NCI-H524 treated with DMSO at 0.1 percent for 48 hours (cell line): ENCODE measurements around the gene SLC7A7.
"Not testable (repeated sequence)": the region's sequence is repeated elsewhere in the genome, so short reads cannot be mapped to it uniquely, and the experiment has no call there.

Source experiments
- DNase-seq: peaks from one replicate; lab custom pipeline; 2025; lab: John Stamatoyannopoulos, UW

SLC7A7 gene

DNA sequence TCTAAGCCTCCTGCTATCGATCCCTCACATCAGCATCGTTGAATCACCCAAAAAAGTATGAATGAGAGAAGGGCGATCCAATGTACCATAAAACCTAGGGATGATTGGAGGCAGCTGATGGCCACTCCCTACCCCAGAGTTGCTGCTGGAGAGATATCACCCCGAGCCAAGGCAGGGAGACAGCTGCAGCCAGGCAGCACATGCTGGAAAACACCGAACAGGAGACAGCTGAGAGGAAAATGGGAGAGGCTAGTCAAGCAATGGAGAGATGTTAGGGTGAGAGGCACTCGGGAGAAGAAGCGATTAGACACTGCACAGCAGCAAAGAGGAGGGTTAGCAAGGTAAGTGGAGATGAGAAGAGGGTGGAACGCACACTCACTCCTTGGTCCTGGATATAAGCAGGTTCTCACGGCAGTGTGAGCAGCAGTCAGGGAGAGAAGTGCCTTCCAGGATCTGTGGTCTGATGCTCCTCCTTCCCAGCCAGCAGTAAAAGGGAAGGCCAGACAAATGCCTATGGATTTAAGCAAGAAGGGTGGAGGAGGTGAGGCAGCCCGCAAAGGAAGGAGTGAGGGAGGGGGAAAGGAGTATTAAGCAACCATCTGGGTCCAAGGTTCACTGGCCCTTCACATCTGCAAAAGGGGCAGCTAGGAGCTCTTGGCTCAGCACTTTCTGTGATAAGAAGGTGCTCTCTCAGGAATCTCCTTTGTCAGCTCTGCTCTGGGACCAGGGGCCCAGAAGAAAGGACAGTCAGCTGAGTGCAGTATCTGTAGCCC is at the start of gene SLC7A7:
Gene SLC7A7 (minus strand): TSS at position 495 of the 773 bp plus-strand sequence. CDS start 2,037 bp downstream, outside the sequence.
- DNase-seq, result no peak

DNA sequence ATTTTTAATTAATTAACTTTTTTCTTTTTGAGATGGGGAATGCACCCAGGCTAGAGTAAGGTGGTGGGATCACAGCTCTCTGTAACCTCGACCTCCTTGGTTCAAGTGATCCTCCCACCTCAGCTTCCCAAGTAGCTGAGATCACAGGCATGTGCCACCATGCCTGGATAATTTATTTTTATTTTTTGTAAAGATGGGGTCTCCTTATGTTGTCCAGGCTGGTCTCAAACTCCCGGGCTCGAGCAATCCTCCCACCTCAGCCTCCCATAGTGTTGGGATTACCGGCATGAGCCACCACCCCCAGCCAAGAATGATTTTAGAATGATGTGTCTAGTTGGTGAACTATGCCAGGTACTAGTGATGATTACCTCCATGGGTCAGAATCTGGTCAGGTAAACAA is 49.7 kb upstream of the SLC7A7 start:
- DNase-seq, result no peak

DNA sequence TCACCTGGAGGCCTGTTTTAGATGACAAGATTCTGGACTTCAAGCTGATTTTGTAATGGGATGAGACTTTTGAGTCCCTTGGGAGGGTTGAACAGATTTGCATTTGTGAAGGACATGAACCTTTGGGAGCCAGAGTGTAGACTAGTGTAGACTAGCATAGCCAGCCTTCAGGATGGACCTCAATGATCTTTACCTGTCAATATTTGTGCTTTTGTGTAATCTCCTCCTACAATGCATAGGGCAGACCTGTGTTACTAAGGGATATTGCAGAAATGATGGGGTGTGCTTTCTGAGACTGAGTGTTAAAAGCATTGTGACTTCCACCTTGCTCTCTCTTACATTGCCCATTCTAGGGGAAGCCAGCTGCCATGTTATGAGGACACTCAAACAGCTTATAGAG is 46.4 kb upstream of the SLC7A7 start:
- no peak for DNase-seq

DNA sequence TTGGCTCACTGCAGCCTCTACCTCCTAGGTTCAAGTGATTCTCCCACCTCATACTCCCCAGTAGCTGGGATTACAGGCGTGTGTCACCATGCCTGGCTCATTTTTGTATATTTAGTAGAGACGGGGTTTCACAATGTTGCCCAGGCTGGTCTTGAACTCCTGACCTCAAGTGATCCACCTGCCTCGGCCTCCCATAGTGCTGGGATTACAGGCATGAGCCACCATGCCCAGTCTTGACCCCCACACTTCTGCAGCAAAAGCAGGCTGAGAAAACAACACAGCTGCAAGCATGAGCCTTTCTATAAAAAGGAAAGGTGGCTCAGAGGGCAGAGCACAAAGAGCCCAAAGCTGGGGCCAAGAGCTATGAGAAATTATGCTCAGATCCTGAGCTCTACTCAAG is 45.1 kb upstream of the SLC7A7 start:
- DNase-seq, result not testable (repeated sequence)

DNA sequence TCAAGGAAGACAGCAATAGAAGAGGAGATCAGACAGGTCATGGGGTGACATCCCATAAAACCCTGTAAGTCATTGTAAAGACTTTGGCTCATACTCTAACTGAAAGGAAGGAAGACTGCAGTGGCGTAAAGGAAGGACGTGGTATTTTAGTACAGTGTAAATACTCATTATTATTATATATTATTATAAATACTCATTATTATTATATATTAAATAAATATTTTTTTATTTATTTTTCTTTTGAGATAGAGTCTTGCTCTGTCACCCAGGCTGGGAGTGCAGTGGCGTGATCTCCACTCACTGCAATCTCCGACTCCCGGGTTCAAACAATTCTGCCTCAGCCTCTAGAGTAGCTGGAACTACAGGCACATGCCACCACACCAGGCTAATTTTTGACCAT is 41.2 kb upstream of the SLC7A7 start:
- no peak for DNase-seq

DNA sequence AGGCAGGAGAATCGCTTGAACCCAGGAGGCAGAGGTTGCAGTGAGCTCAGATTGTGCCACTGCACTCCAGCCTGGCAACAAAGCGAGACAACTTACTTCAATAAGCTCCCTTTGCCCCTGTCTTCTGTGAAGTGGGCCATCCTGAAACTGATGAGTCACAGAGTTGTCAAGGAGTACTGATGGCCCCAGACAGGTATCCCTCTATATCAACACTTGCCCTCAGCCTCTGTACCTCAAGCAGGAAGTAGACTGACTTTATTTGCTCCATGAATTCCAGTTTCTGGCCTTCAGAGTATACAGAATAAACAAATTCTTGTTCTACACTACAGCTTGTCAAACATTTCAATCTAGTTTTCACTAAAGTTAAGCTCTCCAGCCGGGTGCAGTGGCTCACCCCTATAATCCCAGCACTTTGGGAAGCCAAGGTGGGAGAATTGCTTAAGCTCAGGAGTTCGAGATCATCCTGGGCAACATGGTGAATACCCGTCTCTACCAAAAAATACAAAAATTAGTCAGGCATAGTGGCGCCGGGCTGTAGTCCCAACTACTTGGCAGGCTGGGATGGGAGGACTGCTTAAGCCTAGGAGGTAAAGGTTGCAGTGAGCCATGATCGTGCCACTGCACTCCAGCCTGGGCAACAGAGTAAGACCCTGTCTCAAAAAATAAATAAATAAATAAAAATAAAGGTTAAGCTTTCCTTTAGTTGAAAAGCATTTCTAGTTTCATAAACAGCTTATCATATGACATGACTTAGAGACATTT is 39.9 kb upstream of the SLC7A7 start:
- no peak for DNase-seq

DNA sequence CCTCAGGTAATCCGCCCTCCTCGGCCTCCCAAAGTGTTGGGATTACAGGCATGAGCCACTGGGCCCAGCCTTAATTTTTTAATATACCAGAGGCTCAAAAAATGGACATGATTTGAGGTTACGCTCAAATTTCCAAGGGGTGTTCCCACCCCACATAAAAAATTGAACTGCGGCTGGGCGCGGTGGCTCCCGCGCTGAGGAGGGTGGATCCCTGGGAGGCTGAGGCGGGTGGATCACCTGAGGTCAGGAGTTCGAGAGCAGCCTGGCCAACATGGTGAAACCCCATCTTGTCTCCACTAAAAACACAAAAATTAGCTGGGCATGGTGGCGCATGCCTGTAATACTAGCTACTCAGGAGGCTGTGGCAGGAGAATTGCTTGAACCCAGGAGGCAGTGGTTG is 39.1 kb upstream of the SLC7A7 start:
- not testable (repeated sequence) for DNase-seq

DNA sequence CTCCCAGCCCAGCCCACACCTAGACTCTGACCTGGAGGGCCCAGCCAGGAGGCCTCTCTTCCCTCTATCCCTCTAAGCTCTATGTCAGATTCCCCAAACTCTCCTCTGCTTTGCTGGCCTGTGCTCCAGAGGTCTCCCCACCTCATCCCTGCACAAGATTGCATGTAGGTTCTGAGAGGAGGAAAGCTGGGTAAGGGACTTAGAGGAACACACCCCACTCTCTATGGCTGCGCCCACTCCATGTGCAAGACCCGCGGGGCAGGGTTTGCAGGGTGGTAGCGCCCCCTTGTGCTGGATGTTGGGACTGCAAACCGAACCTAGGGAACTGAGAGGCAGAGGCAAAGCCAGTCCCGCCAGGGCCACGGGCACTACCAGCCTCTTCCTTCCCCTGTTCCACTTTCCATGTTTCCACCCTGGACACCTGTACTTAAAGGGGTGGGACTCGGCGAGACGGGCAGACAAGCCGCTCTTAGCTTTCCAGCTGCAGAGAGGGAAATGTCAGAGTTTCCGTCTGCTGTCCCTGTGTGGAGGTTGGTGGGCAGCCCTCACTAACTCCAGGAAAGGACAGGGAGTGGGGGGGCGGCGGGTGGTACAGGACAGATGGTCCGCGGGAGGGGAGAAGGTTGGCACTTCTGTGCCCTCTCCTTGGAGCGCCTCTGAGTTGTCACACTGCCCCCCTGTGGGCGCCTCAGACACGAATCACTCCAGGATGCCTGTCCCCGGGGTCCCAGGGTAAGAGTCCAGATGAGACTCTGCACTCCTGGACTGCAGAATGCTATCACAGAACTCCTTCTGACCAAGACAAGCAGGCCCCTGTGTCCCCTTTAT is 37.9 kb upstream of the SLC7A7 start:
- peak; percentile 92 for DNase-seq

DNA sequence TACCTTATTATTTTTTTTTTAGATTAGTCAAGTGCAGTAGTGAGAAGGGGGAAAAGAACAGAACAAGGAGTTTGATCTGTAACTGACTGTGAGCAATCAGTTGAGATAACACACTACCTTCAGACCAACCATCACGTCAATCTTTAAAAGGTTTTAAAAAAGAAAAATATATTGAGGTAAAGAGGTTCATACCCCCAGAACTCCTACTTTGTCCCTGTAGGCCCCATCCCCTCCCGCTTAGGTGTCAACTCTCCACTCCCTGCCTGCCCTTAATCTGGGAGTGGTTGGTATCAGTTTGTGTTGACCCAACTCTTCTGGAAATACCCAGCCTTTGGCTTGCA is 37.3 kb upstream of the SLC7A7 start:
- no peak for DNase-seq

DNA sequence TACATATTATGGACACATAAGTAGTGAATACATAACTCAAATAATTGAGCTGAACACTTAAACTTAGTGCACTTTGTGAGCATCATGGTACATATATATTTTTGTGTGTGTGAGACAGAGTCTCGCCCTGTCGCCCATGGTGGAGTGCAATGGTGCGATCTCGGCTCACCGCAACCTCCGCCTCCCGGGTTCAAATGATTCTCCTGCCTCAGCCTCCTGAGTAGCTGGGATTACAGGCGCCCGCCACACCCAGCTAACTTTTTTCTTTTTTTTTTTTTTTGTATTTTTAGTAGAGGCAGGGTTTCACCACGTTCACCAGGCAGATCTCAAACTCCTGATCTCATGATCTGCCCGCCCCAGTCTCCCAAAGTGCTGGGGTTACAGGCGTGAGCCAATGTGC is 36.9 kb upstream of the SLC7A7 start:
- not testable (repeated sequence) for DNase-seq

DNA sequence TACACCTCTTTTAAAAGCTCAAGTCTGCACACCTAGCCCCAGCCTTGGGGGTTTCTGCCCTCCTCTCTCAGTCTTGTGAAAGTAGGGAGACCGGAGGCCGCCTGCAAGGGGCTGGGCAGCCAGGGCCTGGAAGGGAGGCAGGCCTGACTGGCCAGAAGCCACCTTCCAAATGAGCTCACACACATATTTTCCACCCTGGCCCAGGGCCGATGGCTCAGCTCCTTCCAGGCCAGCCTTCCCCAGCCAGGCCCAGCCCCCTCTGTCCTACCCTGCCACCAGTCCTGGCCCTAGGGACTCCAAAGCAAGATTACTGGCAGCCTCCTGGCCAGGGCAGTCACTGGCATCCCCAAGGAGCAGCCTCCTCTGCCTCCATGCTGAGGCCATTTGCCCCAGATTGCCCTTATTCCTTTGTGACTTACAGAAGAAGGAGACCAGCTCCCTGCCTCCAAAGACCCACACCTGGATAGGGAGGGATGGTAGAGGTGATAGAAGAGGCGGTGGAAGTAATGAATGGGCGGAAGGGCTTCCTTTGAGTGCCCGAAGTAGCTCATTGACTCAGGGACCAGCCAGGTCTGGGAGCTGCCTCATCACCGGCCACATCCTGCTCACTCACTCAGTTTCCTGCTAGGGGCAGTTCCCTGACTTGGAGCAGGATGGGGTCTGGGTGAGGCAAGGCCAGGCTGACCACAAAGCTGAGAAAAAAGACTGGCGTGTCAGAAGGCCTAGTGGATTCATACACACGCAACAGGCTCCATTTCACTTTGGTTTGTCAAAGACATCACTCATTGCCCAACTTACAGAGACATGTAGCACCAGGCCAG is 35.9 kb upstream of the SLC7A7 start:
- DNase-seq, result no peak

DNA sequence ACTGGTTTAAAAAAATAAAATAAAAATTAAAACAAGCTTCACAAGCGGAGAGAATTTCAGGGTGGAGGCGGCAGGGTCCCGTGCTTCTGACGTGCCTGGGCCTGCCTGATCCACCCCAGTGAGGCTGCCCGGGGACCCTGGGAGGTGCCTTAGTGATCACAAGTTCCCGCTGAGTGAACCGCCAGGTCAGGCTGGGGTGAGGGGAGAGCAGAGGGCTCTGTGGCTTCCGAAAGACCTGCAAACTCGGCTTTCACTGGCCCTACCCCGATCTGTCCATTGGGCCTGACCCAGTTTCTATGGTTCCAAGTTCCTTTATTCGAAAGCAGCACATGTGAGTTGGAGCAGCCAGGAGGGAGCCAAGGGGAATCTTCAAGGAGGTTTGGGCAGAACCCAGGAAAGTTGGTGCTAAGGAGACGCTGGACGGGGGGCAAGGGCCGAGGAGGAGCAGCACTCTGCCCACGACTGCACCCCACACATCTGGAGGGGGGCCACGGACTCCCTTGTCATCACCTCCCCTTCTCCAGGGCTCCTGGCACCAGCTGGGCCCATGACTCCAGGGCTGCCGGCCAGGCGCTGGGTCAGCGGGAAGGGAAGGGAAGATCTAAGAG is 34.1 kb upstream of the SLC7A7 start:
- DNase-seq, result no peak

DNA sequence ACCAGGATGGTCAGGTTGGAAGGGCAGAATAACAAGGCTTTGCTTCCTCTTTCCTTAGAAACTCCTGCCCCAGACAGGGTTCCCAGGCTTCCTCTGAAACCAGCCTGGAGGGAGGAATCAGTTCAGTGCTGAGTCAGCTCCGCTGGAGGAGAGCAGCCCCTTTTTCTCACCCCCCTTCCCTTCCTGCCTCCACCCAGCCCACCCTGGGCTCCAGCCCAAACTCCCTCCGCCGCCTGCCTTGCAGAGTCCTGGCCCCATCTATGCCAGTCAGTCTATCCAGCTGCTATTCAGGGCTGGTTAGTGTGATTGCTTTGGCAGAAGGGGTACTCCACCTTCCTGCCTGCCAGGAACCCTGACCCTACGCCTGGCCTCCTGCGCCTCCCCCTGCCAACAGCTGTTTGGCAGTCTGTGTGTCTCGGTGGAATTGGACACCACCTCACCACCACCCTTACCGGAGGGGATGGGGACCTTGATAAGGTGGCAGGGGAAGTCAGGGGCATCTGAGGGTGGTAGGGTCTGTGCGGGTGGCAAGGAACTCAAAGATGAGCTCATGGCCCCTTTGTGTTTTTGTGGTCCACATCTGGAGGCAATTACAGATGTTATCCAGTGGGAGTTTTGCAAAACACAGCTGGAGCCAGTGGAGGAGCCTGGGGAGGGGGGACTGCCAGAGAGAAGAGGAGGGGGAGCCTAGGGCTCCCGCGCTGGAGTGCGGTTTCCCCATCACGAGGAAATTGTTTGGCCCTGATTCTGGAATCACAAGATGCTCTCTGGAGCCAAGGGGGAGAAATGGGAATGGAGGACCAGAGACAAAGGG is 33.3 kb upstream of the SLC7A7 start:
- no peak for DNase-seq

DNA sequence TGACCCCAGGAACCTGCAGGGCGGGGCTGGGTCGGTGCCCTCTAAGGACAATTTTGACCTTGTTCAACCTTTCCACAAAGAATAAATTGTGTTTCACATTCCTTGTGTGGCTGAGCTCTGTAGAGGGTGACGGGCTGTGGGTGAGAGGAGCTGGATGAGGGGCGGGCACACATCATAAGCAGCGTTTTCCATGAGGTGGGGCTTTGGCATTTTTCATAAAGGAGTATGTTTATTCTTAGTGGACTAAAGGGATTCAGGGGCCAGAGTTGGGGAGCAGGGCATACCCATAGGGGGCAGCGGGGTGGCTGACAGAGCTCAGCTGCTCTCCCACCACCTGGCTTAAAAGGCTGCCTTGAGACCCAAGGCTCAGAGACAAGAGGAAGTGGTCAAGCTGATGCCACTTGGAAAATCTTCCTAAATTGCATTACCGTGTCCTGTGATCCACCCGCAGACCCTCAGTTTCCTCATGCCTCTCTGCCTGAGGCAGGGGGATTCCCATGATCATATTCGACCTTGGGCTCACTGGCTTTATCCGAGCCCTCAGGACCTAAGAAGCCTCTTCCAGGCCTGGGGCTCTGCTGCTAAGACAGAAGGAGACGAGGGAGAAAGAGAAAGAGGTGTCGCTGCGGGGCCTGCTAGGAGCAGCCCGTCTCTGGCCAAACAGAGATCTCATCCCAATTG is 32.6 kb upstream of the SLC7A7 start:
- no peak for DNase-seq

DNA sequence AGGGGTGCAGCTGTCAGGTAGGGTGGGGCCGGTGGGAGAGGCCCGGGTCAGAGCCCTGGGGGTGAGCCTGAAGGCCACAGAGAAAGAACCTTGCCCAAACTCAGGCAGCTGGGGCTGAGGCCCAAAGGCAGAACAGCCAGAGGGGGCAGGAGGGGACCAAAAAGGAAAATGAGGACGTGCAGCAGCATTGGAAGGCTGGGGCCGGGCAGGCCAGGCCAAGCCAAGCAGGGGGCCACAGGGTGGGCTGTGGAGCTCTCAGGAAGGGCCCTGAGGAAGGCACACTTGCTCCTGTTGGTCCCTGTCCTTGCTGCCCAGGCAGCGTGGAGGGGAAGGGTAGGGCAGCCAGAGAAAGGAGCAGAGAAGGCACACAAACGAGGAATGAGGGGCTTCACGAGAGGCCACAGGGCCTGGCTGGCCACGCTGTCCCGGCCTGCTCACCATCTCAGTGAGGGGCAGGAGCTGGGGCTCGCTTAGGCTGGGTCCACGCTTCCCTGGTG is 31.6 kb upstream of the SLC7A7 start:
- DNase-seq, result no peak

DNA sequence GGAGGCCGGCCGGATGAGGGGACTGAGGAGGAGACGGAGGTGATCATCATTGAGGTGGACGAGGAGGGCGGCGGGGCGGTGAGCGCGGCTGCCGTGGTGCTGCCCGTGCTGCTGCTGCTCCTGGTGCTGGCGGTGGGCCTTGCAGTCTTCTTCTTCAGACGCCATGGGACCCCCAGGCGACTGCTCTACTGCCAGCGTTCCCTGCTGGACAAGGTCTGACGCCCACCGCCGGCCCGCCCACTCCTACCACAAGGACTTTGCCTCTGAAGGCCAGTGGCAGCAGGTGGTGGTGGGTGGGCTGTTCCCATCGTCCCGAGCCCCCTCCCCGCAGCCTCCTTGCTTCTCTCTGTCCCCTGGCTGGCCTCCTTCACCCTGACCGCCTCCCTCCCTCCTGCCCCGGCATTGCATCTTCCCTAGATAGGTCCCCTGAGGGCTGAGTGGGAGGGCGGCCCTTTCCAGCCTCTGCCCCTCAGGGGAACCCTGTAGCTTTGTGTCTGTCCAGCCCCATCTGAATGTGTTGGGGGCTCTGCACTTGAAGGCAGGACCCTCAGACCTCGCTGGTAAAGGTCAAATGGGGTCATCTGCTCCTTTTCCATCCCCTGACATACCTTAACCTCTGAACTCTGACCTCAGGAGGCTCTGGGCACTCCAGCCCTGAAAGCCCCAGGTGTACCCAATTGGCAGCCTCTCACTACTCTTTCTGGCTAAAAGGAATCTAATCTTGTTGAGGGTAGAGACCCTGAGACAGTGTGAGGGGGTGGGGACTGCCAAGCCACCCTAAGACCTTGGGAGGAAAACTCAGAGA is 30.8 kb upstream of the SLC7A7 start:
- no peak for DNase-seq

DNA sequence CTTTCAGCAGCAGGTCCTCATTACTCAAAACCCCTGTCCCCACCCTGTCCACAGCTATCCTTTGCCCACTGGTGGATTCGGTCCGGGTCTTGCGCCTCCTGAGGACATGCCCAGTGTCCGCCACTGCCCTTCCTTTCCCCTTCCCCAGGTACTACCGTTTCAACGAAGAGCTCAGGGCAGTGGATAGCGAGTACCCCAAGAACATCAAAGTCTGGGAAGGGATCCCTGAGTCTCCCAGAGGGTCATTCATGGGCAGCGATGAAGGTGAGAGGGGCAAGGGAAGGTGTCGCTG is 29.8 kb upstream of the SLC7A7 start:
- no peak for DNase-seq

DNA sequence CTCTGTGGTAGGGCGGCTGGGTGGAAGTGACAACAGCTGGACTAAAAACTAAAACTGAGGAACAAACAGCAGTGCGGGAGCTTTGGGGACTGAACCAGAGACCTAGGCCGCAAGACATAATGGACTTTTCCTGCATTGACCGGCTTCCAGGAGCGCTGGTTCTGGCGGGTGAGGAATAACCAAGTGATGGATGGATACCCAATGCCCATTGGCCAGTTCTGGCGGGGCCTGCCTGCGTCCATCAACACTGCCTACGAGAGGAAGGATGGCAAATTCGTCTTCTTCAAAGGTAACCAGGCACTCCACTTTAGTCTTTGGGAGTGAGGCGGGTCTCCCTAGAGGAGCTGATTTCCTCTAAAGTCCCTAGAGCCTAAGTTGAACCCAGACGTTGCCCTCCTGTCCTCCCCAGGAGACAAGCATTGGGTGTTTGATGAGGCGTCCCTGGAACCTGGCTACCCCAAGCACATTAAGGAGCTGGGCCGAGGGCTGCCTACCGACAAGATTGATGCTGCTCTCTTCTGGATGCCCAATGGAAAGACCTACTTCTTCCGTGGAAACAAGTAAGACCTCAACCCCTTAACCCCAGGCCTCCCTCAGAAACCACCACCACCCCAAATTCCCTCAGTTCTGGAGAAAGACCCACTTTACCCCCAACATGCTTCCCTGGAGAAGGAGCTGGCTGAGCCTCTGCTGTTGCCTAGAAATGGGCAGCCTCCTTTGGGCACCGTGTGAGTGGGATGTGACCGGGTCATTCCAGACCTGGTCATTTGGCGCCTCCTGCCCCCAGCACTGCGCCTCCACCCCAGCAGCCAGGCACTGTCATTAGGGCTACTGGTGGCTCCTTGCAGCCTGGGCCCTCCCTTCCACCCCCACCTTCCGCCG is 29.2 kb upstream of the SLC7A7 start:
- DNase-seq, result no peak
